Measurements from ENCODE around the gene SFTPD. TPM values are rescaled to one million over a fixed set of nuclear protein-coding genes. Genes with fewer than 3 reads are reported as not detected.
"Not testable (repeated sequence)": the region's sequence is repeated elsewhere in the genome, so short reads cannot be mapped to it uniquely, and the experiment has no call there.

The SFTPD gene
- total and polyA plus RNA-seq, 8 donors: 6.5 to 878 (median 8.9) TPM

DNA sequence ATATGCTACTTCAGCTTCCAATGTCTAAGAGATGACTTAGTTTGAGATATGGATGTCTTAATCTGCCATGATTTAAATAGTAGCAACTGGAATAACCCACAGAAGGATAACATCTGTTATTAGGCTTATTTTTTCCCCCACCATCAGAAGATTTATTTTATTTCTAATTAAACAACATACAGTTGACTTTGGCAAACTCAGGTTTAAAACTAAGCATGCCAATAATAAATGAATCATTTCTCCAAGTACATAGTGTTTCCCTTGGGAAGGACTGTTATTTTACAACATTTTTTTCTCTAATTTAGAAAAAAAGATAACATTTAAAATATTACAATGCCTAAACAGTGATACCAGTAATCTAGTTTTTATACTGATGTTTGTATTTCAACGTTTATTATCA is 58.4 kb downstream of the SFTPD start:
- H3K9me3 ChIP-seq: no peaks in the 10 kb centered on the region
- TF ChIP-seq, protein P1, sequence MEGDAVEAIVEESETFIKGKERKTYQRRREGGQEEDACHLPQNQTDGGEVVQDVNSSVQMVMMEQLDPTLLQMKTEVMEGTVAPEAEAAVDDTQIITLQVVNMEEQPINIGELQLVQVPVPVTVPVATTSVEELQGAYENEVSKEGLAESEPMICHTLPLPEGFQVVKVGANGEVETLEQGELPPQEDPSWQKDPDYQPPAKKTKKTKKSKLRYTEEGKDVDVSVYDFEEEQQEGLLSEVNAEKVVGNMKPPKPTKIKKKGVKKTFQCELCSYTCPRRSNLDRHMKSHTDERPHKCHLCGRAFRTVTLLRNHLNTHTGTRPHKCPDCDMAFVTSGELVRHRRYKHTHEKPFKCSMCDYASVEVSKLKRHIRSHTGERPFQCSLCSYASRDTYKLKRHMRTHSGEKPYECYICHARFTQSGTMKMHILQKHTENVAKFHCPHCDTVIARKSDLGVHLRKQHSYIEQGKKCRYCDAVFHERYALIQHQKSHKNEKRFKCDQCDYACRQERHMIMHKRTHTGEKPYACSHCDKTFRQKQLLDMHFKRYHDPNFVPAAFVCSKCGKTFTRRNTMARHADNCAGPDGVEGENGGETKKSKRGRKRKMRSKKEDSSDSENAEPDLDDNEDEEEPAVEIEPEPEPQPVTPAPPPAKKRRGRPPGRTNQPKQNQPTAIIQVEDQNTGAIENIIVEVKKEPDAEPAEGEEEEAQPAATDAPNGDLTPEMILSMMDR (IDR thresholded peaks at IDR 0.05): no peak
- no peaks in the 10 kb centered on the region for H3K36me3 ChIP-seq
- no peaks in the 10 kb centered on the region for H3K4me1 ChIP-seq
- intact Hi-C loops (cut with DNase I): no loop called here
- peaks cover 0 to 6% of the 10 kb centered on the region in 2 donors for H3K27me3 ChIP-seq
- DNase-seq: no peak
- no peak for ATAC-seq
- H3K27ac ChIP-seq: no peak overlapping the region
- no peak overlapping the region for H3K4me3 ChIP-seq

DNA sequence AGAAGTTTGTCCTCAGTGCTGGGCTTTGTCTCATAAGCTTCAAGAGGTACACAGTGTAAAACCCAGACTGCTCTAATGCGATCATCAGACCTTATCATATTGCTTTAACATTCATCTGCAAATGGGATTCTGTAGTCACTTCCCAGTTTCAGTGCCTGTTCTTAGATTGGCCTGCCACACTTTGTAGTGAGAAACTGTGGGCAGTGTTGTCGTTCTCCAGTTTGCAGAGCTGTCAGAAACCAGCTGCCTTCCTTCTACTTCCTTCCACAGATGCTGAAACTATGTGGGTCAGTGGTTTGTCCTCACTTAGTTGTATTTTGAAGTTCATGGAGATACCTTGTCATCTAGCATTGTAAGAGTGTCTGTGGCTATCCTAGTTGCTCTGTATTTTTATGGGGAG is 59.9 kb downstream of the SFTPD start:
- ATAC-seq; intact Hi-C loops (cut with DNase I): not testable (repeated sequence)

More for the DNA sequence above, 59.9 kb downstream of the SFTPD start:
- not testable (repeated sequence) for H3K9me3 ChIP-seq, DNase-seq, H3K27me3 ChIP-seq, H3K36me3 ChIP-seq, H3K4me3 ChIP-seq, H3K27ac ChIP-seq, H3K4me1 ChIP-seq

Other genes starting within 250 kb of the SFTPD start
- gene NUTM2B, start 245.9 kb downstream of the SFTPD start, total RNA-seq: 1 to 10 TPM in 1 of 2 donors, under 1 TPM in 1; 0.76 to 1.5 TPM
- 1 to 10 TPM; 1.7 to 4.2 (median 3.1) TPM for gene NUTM2B, start 245.9 kb downstream of the SFTPD start, polyA plus RNA-seq (ENCODE audit: insufficient read length in 6 of 6)
- not detected for gene NUTM2E, start 122.4 kb downstream of the SFTPD start, total RNA-seq
- gene NUTM2E, start 122.4 kb downstream of the SFTPD start, polyA plus RNA-seq (ENCODE audit: insufficient read length in 6 of 6): 1 to 10 TPM in 1 of 6 donors, under 1 TPM in 4, not detected in 1; 0.25 to 1.7 (median 0.48) TPM
- gene TMEM254, start 129.6 kb upstream of the SFTPD start, total RNA-seq: 10 to 100 TPM; 18.2 to 22.4 TPM
- gene TMEM254, start 129.6 kb upstream of the SFTPD start, polyA plus RNA-seq (ENCODE audit: insufficient read length in 6 of 6): 10 to 100 TPM; 41.1 to 45.7 (median 44.7) TPM
- 10 to 100 TPM; 35.0 to 53.8 TPM for gene PLAC9, start 183.6 kb upstream of the SFTPD start, total RNA-seq
- gene PLAC9, start 183.6 kb upstream of the SFTPD start, polyA plus RNA-seq (ENCODE audit: insufficient read length in 6 of 6): 10 to 100 TPM; 37.5 to 72.4 (median 50.6) TPM

Measured in left lung (tissue), 10 donors.